ENCODE results near the gene PGK2.

PGK2 gene

DNA sequence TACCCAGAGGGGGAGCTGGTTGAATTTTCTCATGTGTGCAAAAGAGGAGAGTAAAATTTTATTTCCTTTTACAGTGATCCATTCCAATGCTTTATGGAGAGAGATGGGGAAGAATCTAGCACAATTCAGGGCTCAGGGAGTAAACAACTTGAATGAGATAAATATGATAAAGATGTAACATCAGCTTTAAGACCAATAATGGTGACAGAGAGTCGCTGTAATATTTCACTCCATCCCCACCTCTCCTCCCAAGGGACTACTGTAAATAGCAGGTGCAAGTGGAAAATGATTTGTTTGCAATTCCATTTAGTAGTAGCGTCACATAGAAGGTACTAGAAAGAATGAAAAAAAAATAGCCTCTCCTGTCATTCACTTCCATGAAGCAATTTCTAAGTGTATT lies 47.7 kb downstream of the PGK2 start:
- FAIRE-seq = no peak

DNA sequence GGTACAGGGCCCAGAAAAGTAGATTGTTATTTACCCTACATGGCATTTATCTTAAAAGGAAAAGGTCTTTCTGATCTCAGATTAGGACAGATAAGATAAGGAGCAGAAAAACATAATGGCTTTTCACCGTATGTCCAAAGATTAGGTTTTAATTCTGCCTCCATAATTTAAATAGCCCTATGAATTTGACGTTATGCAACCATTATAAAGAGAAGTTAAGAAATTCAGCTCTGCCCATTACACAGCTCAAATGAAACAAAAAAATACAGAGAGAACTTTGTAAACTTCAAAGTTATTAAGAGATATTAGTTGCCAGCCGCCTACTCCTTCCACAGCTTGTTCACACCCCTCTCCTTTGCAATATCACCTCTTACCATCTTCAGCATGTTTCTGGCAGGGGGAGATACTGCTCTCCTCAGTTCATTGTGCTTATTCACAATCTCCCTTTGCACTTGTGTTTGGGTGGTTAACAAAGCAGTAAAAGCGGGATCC lies 51.0 kb downstream of the PGK2 start:
- FAIRE-seq (no peak), DNase-seq (ENCODE audit: insufficient read length, low spot score) (no peak)

More for the DNA sequence above, 47.7 kb downstream of the PGK2 start:
- DNase-seq (ENCODE audit: insufficient read length, low spot score) = no peak
